Neural cell (in vitro differentiated cells): ENCODE measurements around the gene CABP7.

Experiments used
- CTCF ChIP-seq: fragments of 450-650 bp; IDR thresholded peaks from 2 replicates; pipeline ENCODE4 v1.5.1; 2014; ENCODE audit warnings: antibody characterized with exemption, mild to moderate bottlenecking, moderate library complexity; ENCODE audit not compliant: poor library complexity, severe bottlenecking
- EP300 ChIP-seq: fragments of 450-650 bp; conservative IDR thresholded peaks from 2 replicates; pipeline ENCODE4 v1.6.1; 2014; ENCODE audit warnings: antibody characterized with exemption, mild to moderate bottlenecking, moderate library complexity; ENCODE audit not compliant: poor library complexity, severe bottlenecking
- EZH2 ChIP-seq: fragments of 200-600, 300-800 bp; shearing (Covaris generic), sonication (generic); IDR thresholded peaks from 2 replicates; pipeline ENCODE4 v1.6.1; 2014; ENCODE audit warnings: antibody characterized with exemption, low read length, borderline replicate concordance, mild to moderate bottlenecking; ENCODE audit not compliant: insufficient read depth, poor library complexity, severe bottlenecking
- MXI1 ChIP-seq: fragments of 450-650 bp; conservative IDR thresholded peaks from 2 replicates; pipeline ENCODE4 v1.6.1; 2014; ENCODE audit warnings: antibody characterized with exemption, mild to moderate bottlenecking; ENCODE audit not compliant: poor library complexity, severe bottlenecking
- RAD21 ChIP-seq: fragments of 450-650 bp; conservative IDR thresholded peaks from 2 replicates; pipeline ENCODE4 v1.6.1; 2014; ENCODE audit warnings: antibody characterized with exemption, mild to moderate bottlenecking, moderate library complexity
- TAF1 ChIP-seq: IDR thresholded peaks from 2 replicates; pipeline ENCODE4 v1.6.1; 2012; ENCODE audit warnings: low read depth

GRCh38 chr22:29707010-29707409 is 12.8 kb upstream of the CABP7 start:
- TF ChIP-seq CTCF = no peak
- no peak for TF ChIP-seq MXI1
- TF ChIP-seq RAD21 = no peak
- TF ChIP-seq EP300 = no peak
- no peak for TF ChIP-seq EZH2
- TF ChIP-seq TAF1 = no peak
